Measurements from ENCODE around the gene IL1R2.

The IL1R2 gene

GRCh38 chr2:102012061-102012614 is 20.4 kb downstream of the IL1R2 start:
- no peak overlapping the region for H3K4me3 ChIP-seq (ENCODE audit: low read depth, low read length)
- TF ChIP-seq, protein P1, sequence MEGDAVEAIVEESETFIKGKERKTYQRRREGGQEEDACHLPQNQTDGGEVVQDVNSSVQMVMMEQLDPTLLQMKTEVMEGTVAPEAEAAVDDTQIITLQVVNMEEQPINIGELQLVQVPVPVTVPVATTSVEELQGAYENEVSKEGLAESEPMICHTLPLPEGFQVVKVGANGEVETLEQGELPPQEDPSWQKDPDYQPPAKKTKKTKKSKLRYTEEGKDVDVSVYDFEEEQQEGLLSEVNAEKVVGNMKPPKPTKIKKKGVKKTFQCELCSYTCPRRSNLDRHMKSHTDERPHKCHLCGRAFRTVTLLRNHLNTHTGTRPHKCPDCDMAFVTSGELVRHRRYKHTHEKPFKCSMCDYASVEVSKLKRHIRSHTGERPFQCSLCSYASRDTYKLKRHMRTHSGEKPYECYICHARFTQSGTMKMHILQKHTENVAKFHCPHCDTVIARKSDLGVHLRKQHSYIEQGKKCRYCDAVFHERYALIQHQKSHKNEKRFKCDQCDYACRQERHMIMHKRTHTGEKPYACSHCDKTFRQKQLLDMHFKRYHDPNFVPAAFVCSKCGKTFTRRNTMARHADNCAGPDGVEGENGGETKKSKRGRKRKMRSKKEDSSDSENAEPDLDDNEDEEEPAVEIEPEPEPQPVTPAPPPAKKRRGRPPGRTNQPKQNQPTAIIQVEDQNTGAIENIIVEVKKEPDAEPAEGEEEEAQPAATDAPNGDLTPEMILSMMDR (IDR thresholded peaks at IDR 0.05; ENCODE audit: low read depth, low read length) = no peak

- no peak overlapping the region for H3K4me3 ChIP-seq (ENCODE audit: low read depth, low read length)
- TF ChIP-seq, protein P1 (IDR thresholded peaks at IDR 0.05; ENCODE audit: low read depth, low read length) = no peak
Observed at GRCh38 chr2:102013206-102014040, 21.7 kb downstream of the IL1R2 start.

DNA sequence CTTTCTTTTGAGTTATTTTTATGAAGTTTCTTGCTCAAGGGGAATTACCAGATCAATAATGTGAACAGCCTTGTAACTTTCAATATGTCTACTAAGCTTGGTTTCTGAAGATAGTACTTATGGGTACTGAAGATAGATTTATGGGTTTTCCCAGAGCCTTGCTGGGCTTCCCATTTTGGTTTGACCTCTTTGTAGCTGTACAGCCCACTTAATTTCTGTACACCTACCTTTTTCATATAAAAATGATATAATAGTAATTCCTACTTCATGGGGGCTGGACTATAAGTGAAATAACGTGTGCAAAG is 22.2 kb downstream of the IL1R2 start:
- H3K4me3 ChIP-seq (ENCODE audit: low read depth, low read length) = no peak overlapping the region
- TF ChIP-seq, protein P1 (IDR thresholded peaks at IDR 0.05; ENCODE audit: low read depth, low read length) = no peak

- no peak overlapping the region for H3K4me3 ChIP-seq (ENCODE audit: low read depth, low read length)
- TF ChIP-seq, protein P1 (IDR thresholded peaks at IDR 0.05; ENCODE audit: low read depth, low read length) = no peak
Observed at GRCh38 chr2:102015399-102015798, 23.6 kb downstream of the IL1R2 start.

DNA sequence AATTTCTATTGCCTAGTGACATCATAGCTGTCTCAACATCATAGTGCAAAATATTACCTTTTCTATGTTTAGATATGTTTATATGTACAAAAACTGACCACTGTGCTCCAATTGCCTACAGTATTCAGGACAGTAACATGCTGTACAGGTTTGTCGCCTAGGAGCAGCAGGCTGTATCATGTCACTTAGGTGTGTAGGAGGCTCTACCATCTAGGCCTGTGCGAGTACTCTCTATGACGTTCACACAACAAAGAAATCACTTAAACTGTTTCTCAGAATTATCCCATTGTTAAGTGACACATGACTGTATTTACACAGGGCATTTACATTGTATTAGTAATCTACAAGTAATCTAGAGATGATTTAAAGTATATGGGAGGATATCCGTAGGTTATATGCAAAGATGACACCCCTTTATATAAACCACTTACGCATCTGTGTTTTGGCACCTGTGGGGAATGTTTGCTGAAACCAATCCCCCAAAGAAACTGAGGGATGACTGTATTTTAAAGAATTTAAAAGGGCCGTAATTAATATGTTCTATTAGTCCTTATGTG is 24.7 kb downstream of the IL1R2 start:
- H3K4me3 ChIP-seq (ENCODE audit: low read depth, low read length) = no peak overlapping the region
- TF ChIP-seq, protein P1 (IDR thresholded peaks at IDR 0.05; ENCODE audit: low read depth, low read length) = no peak

DNA sequence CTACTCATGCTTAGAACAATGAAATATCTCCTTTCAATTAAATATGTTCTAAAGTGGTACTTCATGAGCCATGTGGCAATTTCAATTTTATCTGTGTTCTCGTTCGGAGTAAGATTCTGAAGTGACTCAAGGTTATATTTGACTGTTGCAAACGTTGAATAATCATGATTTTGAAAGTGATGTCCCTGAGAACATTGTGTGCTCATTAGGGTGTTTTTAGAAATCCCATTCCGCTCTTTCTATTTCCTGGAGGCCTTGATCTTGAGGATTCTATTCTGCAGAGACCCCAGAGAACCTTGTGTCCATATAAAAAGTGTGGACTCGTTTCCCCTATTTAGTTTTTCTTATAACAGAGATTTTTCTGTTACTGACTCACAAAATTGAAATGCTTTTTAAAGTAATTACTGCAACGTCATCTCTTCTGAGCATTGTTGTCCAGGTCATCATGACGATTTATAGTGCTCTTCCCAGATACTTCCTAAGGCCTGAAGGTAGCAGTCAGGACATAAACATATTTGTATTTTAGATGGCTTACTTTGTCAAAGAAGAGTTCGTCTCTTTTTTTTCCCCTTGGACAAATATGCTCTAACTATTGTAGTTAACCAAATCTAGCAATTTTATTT is 27.2 kb downstream of the IL1R2 start:
- TF ChIP-seq, protein P1 (IDR thresholded peaks at IDR 0.05; ENCODE audit: low read depth, low read length) = no peak
- no peak overlapping the region for H3K4me3 ChIP-seq (ENCODE audit: low read depth, low read length)

Measured in WI38 (cell line).